Spleen (tissue), 11 donors: Measurements from ENCODE around the gene ADCK2. TPM values are rescaled to one million over a fixed set of nuclear protein-coding genes. Genes with fewer than 3 reads are reported as not detected.
A peak's percentile ranks its signal among the peaks of the same experiment; 100 is the strongest.
"Not testable (repeated sequence)": the region's sequence is repeated elsewhere in the genome, so short reads cannot be mapped to it uniquely, and the experiment has no call there.

Source experiments
- DNase-seq: peaks from one replicate; pipeline ENCODE4 v3.0.0-alpha.2; 2020
- H3K27ac ChIP-seq, 8 donors: fragments of 200-600 bp; sonication (generic) in 7 of 8; 1 replicate in 4 of 8; 2 replicates in 4 of 8; pipeline versions ENCODE4 v1.5.0 to v1.8.0; 2016 to 2021; ENCODE audit warnings: inconsistent platforms in 4 of 8, mild to moderate bottlenecking in 4 of 8, moderate library complexity in 1 of 8
- H3K27me3 ChIP-seq, 7 donors: fragments of 200-600 bp; sonication (generic) in 6 of 7; replicated peaks in 1 of 7; 1 replicate in 4 of 7; 2 replicates in 3 of 7; pipeline versions ENCODE4 v1.5.0 to v1.8.0; 2016 to 2021; ENCODE audit warnings: inconsistent platforms in 3 of 7, mild to moderate bottlenecking in 1 of 7
- H3K36me3 ChIP-seq, 6 donors: fragments of 200-600 bp; sonication (generic) in 5 of 6; 1 replicate in 4 of 6; 2 replicates in 2 of 6; pipeline versions ENCODE4 v1.5.0 to v1.8.0; 2016 to 2021; ENCODE audit warnings: inconsistent platforms in 2 of 6
- H3K4me1 ChIP-seq, 6 donors: fragments of 200-600 bp; sonication (generic) in 5 of 6; 1 replicate in 3 of 6; 2 replicates in 3 of 6; pipeline versions ENCODE4 v1.5.0 to v1.8.0; 2016 to 2021; ENCODE audit warnings: inconsistent platforms in 3 of 6
- H3K4me3 ChIP-seq, 8 donors: fragments of 200-600 bp; sonication (generic) in 7 of 8; 1 replicate in 4 of 8; 2 replicates in 4 of 8; pipeline versions ENCODE4 v1.5.0 to v1.8.0; 2016 to 2021; ENCODE audit warnings: inconsistent platforms in 4 of 8, mild to moderate bottlenecking in 4 of 8, moderate library complexity in 2 of 8
- H3K9me3 ChIP-seq, 8 donors: fragments of 200-600 bp; sonication (generic) in 7 of 8; 1 replicate in 4 of 8; 2 replicates in 4 of 8; pipeline versions ENCODE4 v1.5.0 to v1.8.0; 2016 to 2021; ENCODE audit warnings: inconsistent platforms in 4 of 8
- POLR2A ChIP-seq, 3 donors: fragments of 450-650 bp; IDR thresholded peaks; one replicate each; pipeline ENCODE4 v1.5.1; 2017; ENCODE audit warnings: antibody characterized with exemption in 3 of 3, mild to moderate bottlenecking in 1 of 3
- POLR2AphosphoS5 ChIP-seq, 3 donors: sonication (generic); formaldehyde crosslinking; IDR thresholded peaks; one replicate each; pipeline ENCODE4 v1.5.1; 2017; ENCODE audit warnings: antibody characterized with exemption in 3 of 3
- WGBS, 5 donors: extraction: QIAGEN DNeasy Blood & Tissue Kit in 3 of 5; methylation state at CpG; one replicate each; pipeline versions ENCODE4 v1.1.5 to v1.1.7; 2013 to 2018; 5-methylcytosine and 5-hydroxymethylcytosine counted together
- intact Hi-C: fragments of 100-400 bp; cut with DNase I; formaldehyde crosslinking; loops from one replicate; pipeline ENCODE4 v1.15.0; 2023; ENCODE audit warnings: low total_unique reads
- polyA plus RNA-seq, 3 donors: library from polyadenylated mRNA; stranded (reverse); fragments of 200-250 nt; gene quantifications; one replicate each; pipeline ENCODE4 v1.2.1, GENCODE V29; 2013
- total RNA-seq, 7 donors: library from RNA; depleted of rRNA in 3 of 7; stranded (reverse); fragments of >200 nt in 3 of 7; fragmentation: NEBNext Ultra II Directional in 4 of 7; extraction: Animal tissue kit (Norgen Biotek cat#: 25700) in 4 of 7; gene quantifications; one replicate each; pipeline versions ENCODE4 v1.1.0 to v1.2.1, GENCODE V29; 2016 to 2021
- TF ChIP-seq, protein P1 (sequence below), 11 experiments: fragments of 200-600 bp in 7 of 11; fragments of 450-650 bp in 4 of 11; sonication (generic) in 4 of 11; IDR thresholded peaks in 8 of 11; conservative IDR thresholded peaks in 3 of 11; 1 replicate in 7 of 11; 2 replicates in 4 of 11; pipeline versions ENCODE4 v1.4.0 to v1.8.0; 2016 to 2021; ENCODE audit warnings: antibody characterized with exemption in 11 of 11, inconsistent platforms in 4 of 11, mild to moderate bottlenecking in 1 of 11
- donor health status: healthy with polysubstance abuse.
- donor health status: DM: no; HTN: no; CAD: no; lungs with moderate emphysema.
- donor health status: DM: no; HTN: no; CAD: no.
- donor health status: Bipolar disorder and iron deficiency.
- donor health status: healthy.
- donor health status: DM: no; HTN: no; CAD: no.
- donor health status: DM: yes; HTN: yes; CAD: no.

Gene ADCK2
- total and polyA plus RNA-seq, 10 donors = 10.6 to 25.2 (median 18.5) TPM

DNA sequence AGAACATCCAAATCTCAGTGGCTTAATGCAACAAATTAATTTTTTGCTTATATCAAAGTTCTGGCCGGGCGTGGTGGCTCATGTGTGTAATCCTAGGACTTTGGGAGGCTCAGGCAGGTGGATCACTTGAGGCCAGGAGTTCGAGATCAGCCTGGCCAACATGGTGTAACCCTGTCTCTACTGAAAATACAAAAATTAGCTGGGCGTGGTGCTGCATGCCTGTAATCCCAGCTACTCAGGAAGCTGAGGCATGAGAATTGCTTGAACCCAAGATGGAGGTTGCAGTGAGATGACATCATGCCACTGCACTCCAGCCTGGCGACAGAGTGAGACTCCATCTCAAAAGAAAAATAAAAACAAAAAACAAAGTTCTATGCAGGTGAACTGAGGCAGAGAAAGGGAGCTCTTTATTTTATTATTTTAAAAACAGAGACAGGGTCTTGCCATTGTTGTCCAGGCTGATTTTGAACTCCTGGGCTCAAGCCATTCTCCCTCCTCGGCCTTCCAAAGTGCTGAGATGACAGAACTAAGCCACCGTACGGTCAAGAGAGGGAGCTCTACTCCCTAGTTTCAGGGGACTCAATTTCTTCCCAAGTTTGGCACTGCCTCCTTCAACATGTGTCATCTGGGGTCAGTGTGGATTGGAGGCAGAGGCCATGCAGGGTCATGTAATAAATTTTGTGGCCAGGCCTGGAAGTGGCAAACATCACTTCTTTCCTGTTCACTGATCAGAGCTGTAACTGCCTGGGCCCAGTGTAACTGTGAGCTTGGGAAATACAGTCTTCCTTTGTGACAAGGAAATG, 2.4 kb downstream of the ADCK2 start:
- H3K36me3 ChIP-seq = peaks cover 0 to 33% (median 13%) of the 10 kb centered on the region in 6 donors
- no peaks in the 10 kb centered on the region for H3K9me3 ChIP-seq
- H3K4me3 ChIP-seq = no peak overlapping the region
- WGBS, 5 donors = 58 to 69% (median 60%) methylated on average over 8 of the region's 8 CpGs
- TF ChIP-seq, protein P1, sequence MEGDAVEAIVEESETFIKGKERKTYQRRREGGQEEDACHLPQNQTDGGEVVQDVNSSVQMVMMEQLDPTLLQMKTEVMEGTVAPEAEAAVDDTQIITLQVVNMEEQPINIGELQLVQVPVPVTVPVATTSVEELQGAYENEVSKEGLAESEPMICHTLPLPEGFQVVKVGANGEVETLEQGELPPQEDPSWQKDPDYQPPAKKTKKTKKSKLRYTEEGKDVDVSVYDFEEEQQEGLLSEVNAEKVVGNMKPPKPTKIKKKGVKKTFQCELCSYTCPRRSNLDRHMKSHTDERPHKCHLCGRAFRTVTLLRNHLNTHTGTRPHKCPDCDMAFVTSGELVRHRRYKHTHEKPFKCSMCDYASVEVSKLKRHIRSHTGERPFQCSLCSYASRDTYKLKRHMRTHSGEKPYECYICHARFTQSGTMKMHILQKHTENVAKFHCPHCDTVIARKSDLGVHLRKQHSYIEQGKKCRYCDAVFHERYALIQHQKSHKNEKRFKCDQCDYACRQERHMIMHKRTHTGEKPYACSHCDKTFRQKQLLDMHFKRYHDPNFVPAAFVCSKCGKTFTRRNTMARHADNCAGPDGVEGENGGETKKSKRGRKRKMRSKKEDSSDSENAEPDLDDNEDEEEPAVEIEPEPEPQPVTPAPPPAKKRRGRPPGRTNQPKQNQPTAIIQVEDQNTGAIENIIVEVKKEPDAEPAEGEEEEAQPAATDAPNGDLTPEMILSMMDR (IDR thresholded peaks at IDR 0.05 in 8 of 11, conservative IDR thresholded peaks at IDR 0.05 in 3 of 11) = peak in 5 of 11 experiments; percentile 22 to 35 (median 27)
- TF ChIP-seq POLR2AphosphoS5 (IDR thresholded peaks at IDR 0.05) (peak in 1 of 3 donors; percentile 34), POLR2A (IDR thresholded peaks at IDR 0.05) (no peak)
- intact Hi-C loops = no loop called here
- H3K27ac ChIP-seq = peak overlapping the region in 5 of 8 donors; percentile 33 to 90 (median 45)
- peak; percentile 30 for DNase-seq
- H3K4me1 ChIP-seq = peaks cover 23 to 56% (median 45%) of the 10 kb centered on the region in 6 donors
- no peaks in the 10 kb centered on the region for H3K27me3 ChIP-seq

DNA sequence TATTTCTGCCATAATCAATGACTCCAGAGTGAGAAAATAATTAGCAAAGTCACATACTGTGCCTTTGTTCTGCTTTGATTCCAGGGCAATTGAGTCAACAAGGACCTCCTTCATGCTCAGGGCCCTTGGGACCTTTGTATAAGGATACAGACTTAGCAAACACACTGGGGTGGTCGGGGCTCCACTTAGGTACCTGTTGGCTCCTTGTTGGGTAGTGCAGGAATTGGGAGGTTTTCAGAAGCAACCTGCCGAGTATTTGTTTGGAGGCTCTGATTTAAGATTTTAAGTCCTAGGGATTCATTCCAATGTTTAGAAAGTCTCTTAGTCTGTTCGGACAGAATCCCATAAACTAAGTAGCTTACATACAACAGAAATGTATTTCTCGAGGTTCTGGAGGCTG, 3.0 kb downstream of the ADCK2 start:
- Histone ChIP-seq H3K36me3 (peaks cover 0 to 39% (median 17%) of the 10 kb centered on the region in 6 donors), H3K9me3 (no peaks in the 10 kb centered on the region), H3K4me1 (peaks cover 23 to 56% (median 45%) of the 10 kb centered on the region in 6 donors), H3K27ac (peak overlapping the region in 5 of 8 donors; percentile 33 to 51 (median 45)), H3K27me3 (no peaks in the 10 kb centered on the region), H3K4me3 (no peak overlapping the region)
- 73 to 96% (median 84%) methylated on average over 4 of the region's 4 CpGs for WGBS, 5 donors
- TF ChIP-seq POLR2A (IDR thresholded peaks at IDR 0.05) = no peak
- TF ChIP-seq POLR2AphosphoS5 (IDR thresholded peaks at IDR 0.05) = no peak
- TF ChIP-seq, protein P1 (IDR thresholded peaks at IDR 0.05 in 8 of 11, conservative IDR thresholded peaks at IDR 0.05 in 3 of 11) = no peak
- intact Hi-C loops = no loop called here
- peak; percentile 46 for DNase-seq

DNA sequence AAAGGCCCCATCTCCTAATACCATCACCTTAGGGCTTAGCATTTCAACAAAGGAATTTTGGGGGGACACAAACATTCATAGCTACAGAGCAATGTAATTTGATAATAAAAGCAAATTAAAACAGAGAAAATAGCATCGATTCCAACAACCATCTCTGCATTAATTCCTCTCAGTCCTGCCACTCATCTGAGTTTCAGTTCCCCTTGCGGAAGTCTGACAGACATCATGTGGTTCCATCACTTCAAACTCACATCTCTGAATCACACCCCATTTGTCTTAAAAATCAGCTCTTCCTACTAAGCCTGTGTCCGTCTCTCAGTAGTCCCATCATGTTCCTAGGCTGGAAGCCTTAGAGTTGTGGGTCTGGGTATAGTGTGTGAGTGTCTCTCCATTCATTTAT, 3.6 kb downstream of the ADCK2 start:
- no peaks in the 10 kb centered on the region for H3K27me3 ChIP-seq
- no peak overlapping the region for H3K4me3 ChIP-seq
- intact Hi-C loops = no loop called here
- H3K4me1 ChIP-seq = peaks cover 23 to 56% (median 45%) of the 10 kb centered on the region in 6 donors
- H3K27ac ChIP-seq = peak overlapping the region in 4 of 8 donors; percentile 33 to 47 (median 42)
- no peak for DNase-seq
- H3K9me3 ChIP-seq = no peaks in the 10 kb centered on the region
- H3K36me3 ChIP-seq = peaks cover 0 to 45% (median 21%) of the 10 kb centered on the region in 6 donors
- TF ChIP-seq POLR2AphosphoS5 (IDR thresholded peaks at IDR 0.05) = no peak
- TF ChIP-seq, protein P1 (IDR thresholded peaks at IDR 0.05 in 8 of 11, conservative IDR thresholded peaks at IDR 0.05 in 3 of 11) = no peak
- whole genome bisulfite sequencing, 5 donors = 52 to 70% (median 60%) methylated on average over 3 of the region's 3 CpGs

DNA sequence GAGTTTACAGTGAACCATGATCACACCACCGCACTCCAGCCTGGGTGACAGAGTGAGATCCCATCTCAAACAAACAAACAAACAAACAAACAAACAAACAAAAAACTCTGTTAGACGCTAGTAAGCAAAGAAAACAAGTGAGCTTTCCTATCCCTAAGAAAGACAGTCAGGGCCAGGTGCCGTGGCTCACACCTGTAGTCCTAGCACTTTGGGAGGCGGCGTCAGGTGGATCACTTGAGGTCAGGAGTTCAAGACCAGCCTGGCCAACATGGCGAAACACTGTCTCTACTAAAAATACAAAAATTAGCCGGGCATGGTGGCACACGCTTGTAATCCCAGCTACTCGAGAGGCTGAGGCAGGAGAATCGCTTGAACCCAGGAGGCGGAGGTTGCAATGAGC, 4.2 kb downstream of the ADCK2 start:
- WGBS, 5 donors = 84 to 97% (median 92%) methylated on average over 11 of the region's 11 CpGs
- DNase-seq = peak; percentile 45
- intact Hi-C loops = not testable (repeated sequence)

More for the DNA sequence above, 4.2 kb downstream of the ADCK2 start:
- H3K4me3 ChIP-seq, H3K27me3 ChIP-seq, H3K9me3 ChIP-seq: not testable (repeated sequence)
- Histone ChIP-seq H3K36me3 (peaks cover 0 to 52% (median 25%) of the 10 kb centered on the region in 6 donors), H3K27ac (peak overlapping the region in 1 of 8 donors; percentile 47), H3K4me1 (peaks cover 22 to 53% (median 44%) of the 10 kb centered on the region in 6 donors)
